ENCODE data around the gene KCNA1.
"Not testable (repeated sequence)": the region's sequence is repeated elsewhere in the genome, so short reads cannot be mapped to it uniquely, and the experiment has no call there.

The KCNA1 gene

DNA sequence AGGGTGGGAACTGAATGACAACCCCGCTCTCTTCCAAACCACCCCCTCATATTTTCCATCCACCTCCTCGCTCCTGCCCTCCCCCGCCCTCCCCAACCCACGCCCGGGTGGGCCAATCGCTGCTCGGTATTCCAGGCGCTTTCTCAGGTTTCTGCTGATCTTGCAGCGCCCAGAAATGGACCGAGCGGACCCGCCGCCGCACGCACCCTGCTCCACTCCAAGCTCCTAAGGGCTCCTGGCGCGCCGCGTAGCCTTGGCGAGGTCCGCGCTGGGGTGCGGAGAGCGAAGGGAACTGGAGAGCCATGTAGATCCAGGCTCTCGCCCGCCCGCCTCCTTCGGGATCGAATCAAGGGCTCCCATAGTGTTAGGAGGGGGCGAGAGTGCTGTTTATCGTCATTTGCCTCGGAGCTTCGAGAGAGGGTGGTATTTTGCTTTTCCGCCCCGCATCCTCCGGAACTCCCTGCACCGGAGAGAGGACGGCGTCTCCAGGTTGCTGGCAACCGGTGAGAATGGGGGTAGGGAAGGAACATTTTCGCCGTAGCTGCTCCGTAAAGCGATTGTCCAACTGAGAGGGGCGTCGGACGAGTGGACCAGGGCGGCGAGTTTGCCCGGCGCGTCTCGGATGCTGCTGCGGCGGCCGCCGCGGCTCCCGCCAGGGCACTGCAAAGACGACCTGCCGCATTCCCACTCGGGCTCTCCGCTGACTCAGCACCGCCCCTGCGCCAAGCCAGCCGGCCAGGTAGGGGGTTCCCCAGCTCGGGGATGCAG, at the start of gene KCNA1:
KCNA1 (plus strand) TSS at position 172 of the 768 bp plus-strand sequence. CDS start 1,474 bp downstream, outside the sequence.
- DNase-seq (ENCODE audit: low read depth in 2 of 2, low spot score in 1 of 2), result no peak

GRCh38 chr12:4860741-4861140, 49.0 kb upstream of the KCNA1 start:
- no peak for DNase-seq (ENCODE audit: low read depth in 2 of 2, low spot score in 1 of 2)

- DNase-seq (ENCODE audit: low read depth in 2 of 2, low spot score in 1 of 2), result no peak
Measured at GRCh38 chr12:4862809-4863208, 46.9 kb upstream of the KCNA1 start.

GRCh38 chr12:4864575-4864974, 45.1 kb upstream of the KCNA1 start:
- no peak for DNase-seq (ENCODE audit: low read depth in 2 of 2, low spot score in 1 of 2)

DNA sequence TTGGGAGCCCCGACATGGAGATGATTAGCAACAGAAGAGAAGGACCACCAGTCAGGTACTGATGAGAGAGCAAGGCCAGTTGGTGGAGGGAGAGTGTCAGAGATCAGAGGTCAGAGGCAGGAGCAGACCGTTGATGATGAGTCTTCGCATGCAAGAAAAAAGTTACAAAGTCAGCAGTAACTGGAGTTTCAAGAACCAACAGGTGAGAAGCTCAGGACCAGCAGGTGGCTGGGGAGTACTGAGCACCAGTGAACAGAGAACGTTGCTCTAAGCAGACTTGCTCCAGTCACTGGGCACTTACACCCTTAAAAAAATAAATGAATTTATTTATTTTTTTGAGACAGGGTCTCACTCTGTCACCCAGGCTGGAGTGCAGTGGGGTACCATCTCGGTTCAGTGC, 44.5 kb upstream of the KCNA1 start:
- DNase-seq (ENCODE audit: low read depth in 2 of 2, low spot score in 1 of 2), result no peak

DNA sequence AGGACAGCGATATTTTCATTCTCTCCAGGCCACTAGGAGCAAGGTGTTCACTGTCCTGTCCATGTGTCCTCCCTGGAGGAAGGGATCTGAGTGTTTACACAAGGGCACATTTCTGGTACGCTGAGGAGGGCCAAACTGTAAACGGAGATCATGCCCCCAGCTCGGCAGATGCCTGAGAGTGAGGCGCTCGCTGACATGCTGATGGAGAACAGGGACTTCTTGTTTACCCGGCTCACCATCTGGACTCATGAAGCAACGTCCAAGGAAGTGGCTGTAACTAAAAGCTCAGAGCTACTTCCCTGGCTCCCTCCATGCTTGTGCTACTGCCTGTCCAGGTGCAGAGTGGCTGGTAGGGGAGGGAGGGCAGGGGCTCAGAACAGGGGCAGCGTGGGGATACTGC, 43.4 kb upstream of the KCNA1 start:
- no peak for DNase-seq (ENCODE audit: low read depth in 2 of 2, low spot score in 1 of 2)

DNA sequence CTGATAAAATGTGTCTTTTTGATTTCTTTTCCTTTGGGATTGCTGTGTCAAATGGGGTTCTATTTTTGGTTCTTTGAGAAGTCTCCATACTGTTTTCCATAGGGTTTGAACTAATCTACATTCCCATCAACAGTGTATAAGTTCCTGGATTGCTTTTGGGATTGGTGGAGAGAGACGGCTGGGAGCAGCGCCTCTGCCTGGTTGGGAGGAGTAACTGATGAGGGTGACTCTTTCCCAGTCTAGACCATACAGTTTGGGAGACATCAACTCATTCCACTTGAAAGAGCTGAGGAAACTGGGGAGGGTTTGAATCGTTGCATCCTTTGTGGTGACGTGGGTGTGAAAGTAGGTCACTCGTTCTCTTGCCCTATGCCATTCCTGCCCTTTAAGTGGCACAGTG, 42.3 kb upstream of the KCNA1 start:
- no peak for DNase-seq (ENCODE audit: low read depth in 2 of 2, low spot score in 1 of 2)

DNA sequence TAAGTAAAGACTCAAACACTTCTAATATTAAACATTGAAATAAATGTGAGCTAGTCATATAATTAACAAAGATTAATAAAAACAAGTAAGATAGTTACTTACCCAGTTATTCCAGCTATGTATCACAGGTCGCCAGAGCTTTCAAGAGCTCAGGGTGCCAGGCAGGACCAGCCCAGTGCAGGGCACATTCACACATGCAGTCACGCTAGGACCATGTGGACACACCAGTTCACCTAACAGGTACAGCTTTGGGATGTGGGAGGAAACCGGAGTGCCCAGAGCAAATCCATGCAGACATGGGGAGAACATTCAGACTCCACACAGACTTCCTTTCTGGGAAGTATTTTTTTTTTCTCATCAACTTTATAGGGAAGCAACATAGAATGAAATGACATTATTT, 39.3 kb upstream of the KCNA1 start:
- no peak for DNase-seq (ENCODE audit: low read depth in 2 of 2, low spot score in 1 of 2)

DNA sequence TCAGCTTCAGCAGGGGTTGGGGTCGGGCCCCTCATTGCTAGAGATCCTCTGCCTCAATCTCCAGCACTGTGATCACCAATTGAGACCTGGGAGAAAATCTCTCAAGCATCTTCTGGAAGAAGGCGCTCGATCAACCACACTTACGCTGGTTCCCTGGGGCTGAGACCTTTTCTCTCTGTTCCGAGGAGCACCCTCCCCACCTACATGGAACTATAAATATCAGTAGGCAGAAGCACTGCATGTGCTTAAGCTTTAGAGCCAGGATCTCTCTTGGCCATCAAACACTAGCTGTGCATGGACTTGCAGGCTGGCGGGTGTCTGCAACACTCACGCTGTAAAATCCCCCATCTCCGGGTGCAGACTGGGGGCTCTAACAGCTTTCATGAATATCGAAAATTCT, 38.2 kb upstream of the KCNA1 start:
- DNase-seq (ENCODE audit: low read depth in 2 of 2, low spot score in 1 of 2), result no peak

DNA sequence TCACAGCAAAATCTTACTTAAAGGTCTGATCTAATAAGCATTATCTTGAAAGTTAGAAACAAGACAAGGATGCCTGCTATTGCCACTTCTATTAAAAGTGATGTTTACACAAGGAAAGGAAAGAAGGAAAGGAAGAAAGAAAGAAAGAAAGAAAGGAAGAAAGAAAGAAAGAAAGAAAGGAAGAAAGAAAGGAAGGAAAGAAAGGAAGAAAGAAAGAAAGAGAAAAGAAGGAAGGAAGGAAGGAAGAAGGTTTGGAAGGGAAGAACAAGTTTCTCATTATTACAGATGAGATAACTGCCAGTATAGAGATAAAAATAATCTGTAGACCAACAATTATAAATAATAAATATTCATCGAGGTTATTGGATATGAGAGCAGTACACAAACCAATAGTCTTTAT, 35.8 kb upstream of the KCNA1 start:
- no peak for DNase-seq (ENCODE audit: low read depth in 2 of 2, low spot score in 1 of 2)

DNA sequence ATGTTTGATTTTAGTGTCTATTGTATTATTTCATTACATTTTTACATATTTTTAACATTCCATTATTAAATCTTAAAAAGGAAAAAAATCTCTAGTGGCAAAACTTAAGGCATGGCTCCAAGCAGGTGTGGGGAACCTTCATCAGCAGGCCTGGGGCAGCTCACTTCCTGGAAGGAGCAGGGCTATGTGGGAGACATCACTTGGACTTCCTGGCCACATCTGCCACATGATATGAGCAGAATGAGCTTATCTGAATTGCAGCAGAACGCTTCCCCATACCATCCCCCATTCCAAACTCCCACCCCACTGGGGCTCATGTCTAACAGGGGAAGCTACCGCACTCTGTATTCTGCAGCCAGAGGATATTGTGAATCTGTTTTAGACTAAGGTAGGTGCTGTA, 35.0 kb upstream of the KCNA1 start:
- no peak for DNase-seq (ENCODE audit: low read depth in 2 of 2, low spot score in 1 of 2)

- not testable (repeated sequence) for DNase-seq (ENCODE audit: low read depth in 2 of 2, low spot score in 1 of 2)
Measured at GRCh38 chr12:4879481-4879880, 30.2 kb upstream of the KCNA1 start.

- DNase-seq (ENCODE audit: low read depth in 2 of 2, low spot score in 1 of 2), result no peak
Measured at GRCh38 chr12:4881266-4882064, 28.2 kb upstream of the KCNA1 start.

- DNase-seq (ENCODE audit: low read depth in 2 of 2, low spot score in 1 of 2), result no peak
Measured at GRCh38 chr12:4891866-4892265, 17.8 kb upstream of the KCNA1 start.

DNA sequence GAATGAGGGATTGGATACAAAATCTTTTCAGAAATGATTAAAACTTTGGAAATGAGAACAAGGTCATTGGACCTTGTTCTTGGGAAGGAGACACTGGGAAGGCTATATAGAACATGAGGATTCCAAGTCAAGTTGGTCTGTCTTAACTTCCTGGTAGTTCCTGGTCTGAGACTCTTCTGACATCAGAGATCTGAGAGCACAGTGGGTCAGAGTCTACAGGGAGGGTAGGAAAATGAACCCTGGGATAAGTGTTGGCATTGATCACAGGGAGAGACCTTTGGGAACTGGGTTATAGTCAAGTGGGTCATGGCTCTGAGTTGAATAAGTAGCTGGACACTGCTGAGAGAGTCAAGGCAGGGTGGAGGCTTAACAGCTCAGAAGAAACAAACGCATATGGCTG, 17.3 kb upstream of the KCNA1 start:
- DNase-seq (ENCODE audit: low read depth in 2 of 2, low spot score in 1 of 2), result no peak

DNA sequence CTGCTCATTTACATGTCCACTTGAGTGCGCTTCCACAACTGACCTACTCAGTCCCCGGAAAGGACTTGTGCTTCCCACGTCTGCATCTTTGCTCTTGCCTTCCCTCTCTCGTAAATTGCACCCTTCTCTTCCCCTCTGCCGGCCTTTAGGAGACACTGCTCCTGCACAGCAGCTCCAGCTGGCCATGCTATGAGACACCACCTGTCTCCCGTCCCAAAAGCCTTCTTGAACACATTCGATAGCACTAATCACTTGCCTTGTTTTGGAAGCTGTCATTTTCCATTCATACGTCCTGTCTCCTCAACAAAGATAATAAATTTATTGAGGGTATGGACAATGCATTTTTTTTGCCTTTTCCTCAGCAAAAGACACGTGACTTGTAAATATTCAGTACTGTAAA, 15.7 kb upstream of the KCNA1 start:
- DNase-seq (ENCODE audit: low read depth in 2 of 2, low spot score in 1 of 2), result no peak

DNA sequence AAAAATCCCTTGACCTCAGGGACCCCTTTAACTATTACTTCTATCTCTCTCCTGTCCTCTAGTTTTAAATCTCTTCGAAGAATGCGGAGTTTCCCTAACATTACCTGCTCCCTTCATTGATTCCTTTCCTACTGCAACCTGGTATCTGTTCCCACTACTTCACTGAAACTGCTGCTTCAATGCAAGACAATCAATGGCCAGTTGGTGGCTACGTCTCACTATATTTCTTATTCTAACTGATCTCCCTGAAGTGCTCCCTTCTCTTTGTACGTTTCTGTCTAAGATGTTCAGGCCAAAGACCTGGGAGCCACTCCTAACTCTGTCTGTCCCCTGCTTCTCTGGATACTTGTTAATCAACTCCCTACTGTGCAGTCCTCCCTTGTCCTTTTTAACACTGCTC, 10.3 kb upstream of the KCNA1 start:
- no peak for DNase-seq (ENCODE audit: low read depth in 2 of 2, low spot score in 1 of 2)

GRCh38 chr12:4900327-4900726, 9.4 kb upstream of the KCNA1 start:
- DNase-seq (ENCODE audit: low read depth in 2 of 2, low spot score in 1 of 2), result no peak

DNA sequence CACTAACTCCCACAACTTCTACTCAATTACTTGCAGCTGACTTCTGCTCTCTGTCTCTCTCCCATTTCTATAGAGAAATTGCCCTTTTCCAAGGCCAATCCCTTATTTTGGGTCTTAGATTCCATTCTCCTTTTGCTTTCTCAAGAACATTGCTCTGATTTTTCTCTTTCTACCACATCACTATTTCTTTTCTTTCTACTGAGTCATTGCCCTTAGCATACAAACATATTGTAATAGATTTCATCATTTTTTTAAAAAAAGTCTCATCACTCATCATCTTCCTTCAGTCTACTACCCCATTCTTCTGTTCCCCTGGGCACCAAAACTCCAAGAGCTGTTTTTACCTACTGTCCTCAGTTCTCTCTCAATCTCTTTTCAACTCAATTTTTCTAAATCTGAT, 4.4 kb upstream of the KCNA1 start:
- DNase-seq (ENCODE audit: low read depth in 2 of 2, low spot score in 1 of 2), result no peak

GRCh38 chr12:4908684-4909409, 858 bp upstream of the KCNA1 start:
- DNase-seq (ENCODE audit: low read depth in 2 of 2, low spot score in 1 of 2), result no peak

- DNase-seq (ENCODE audit: low read depth in 2 of 2, low spot score in 1 of 2), result no peak
Measured at GRCh38 chr12:4909410-4909733, 333 bp upstream of the KCNA1 start.

Data from stimulated activated CD8-positive, alpha-beta memory T cell treated with anti-CD3 and anti-CD28 coated beads, Interleukin-4, amount 100 ng/mL, for 1 hour (primary cell).